ENCODE results near the gene MAN1C1.

GRCh38 chr1:25707280-25708016 lies 90.9 kb downstream of the MAN1C1 start:
- TF ChIP-seq CTCF (IDR thresholded peaks at IDR 0.05), result no peak
- no peak for TF ChIP-seq EP300 (IDR thresholded peaks at IDR 0.05)
- TF ChIP-seq POLR2AphosphoS5 (IDR thresholded peaks at IDR 0.05), result no peak
